Adipose tissue (tissue), 3 donors: Measurements from ENCODE around the gene REV3L. TPM values are rescaled to one million over a fixed set of nuclear protein-coding genes. Genes with fewer than 3 reads are reported as not detected.
"Not testable (repeated sequence)": the region's sequence is repeated elsewhere in the genome, so short reads cannot be mapped to it uniquely, and the experiment has no call there.

Source experiments
- H3K27ac ChIP-seq: one replicate; pipeline ENCODE4 v1.5.1; 2013; ENCODE audit warnings: low read depth, low read length
- WGBS, 3 donors: extraction: QIAGEN DNeasy Blood & Tissue Kit; methylation state at CpG; one replicate each; pipeline ENCODE4 v1.1.7; 2013; 5-methylcytosine and 5-hydroxymethylcytosine counted together
- polyA plus RNA-seq, 3 donors: library from polyadenylated mRNA; stranded (reverse); fragments of 200-250 nt; gene quantifications; one replicate each; pipeline ENCODE4 v1.2.3, GENCODE V29; 2013
- donor health status: healthy with polysubstance abuse.
- donor health status: Bipolar disorder and iron deficiency.
- donor health status: healthy.

The REV3L gene
- polyA plus RNA-seq, 3 donors: 5.1 to 21.7 (median 16.4) TPM

DNA sequence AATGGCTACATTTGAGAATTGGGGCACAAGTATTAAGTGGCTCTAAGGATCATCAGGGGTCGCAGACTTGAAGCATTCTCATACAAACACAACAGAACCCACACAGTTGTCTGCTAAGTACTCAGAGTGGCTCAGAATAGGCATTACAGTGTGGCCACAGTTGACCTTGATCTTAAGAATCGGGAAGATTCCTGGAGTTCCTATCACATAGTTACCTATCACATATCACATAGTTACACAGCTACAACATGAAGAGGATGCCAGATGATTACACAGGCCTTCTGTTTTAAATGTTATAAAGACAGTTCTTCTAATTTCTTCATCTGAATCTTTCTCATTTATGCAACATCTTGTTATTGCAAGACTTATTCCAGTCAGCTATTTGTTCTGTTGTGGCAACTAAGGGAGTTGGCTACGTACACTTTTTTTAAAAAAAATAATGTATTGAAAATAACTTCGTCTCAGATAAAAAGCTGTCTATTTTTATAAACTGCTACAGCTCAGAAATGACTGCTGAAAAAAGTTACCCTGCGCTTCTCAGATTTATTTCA lies 129.0 kb downstream of the REV3L start:
- H3K27ac ChIP-seq: no peak overlapping the region
- WGBS, 3 donors: 69 to 71% (median 71%) methylated on average over 5 of the region's 5 CpGs

- WGBS, 3 donors: 93 to 97% (median 96%) methylated on average over 3 of the region's 3 CpGs
- no peak overlapping the region for H3K27ac ChIP-seq
These were observed 135.4 kb downstream of the REV3L start for GRCh38 chr6:111347589-111347988.

- H3K27ac ChIP-seq: no peak overlapping the region
- WGBS, 3 donors: 89 to 97% (median 90%) methylated on average over 1 of the region's 1 CpG
These were observed 140.1 kb downstream of the REV3L start for GRCh38 chr6:111342913-111343312.

GRCh38 chr6:111339294-111339693 lies 143.7 kb downstream of the REV3L start:
- WGBS, 3 donors: 80 to 100% (median 92%) methylated on average over 1 of the region's 1 CpG
- no peak overlapping the region for H3K27ac ChIP-seq

DNA sequence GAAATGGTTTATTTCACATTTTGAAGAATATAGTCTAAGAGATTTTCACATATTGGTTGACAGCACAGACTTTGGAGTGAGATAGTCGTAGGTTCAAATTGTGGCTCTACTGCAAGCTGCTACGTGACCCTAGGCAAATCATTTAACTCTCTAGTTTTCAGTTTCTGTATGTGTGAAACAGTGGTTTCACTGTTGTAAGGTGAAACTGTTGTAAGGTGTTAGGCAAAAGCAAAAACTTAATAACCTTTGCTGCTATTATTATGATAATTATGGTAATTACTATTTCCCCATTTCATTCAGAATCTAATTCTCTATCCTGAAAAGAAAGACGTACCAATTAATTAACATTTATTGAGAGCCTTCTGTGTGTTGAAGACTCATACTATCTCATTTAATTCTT lies 144.2 kb downstream of the REV3L start:
- WGBS, 3 donors: 83 to 93% (median 89%) methylated on average over 3 of the region's 3 CpGs
- H3K27ac ChIP-seq: no peak overlapping the region

GRCh38 chr6:111337829-111338236 lies 145.2 kb downstream of the REV3L start:
- no peak overlapping the region for H3K27ac ChIP-seq
- WGBS, 3 donors: 50 to 95% (median 92%) methylated on average over 1 of the region's 1 CpG

DNA sequence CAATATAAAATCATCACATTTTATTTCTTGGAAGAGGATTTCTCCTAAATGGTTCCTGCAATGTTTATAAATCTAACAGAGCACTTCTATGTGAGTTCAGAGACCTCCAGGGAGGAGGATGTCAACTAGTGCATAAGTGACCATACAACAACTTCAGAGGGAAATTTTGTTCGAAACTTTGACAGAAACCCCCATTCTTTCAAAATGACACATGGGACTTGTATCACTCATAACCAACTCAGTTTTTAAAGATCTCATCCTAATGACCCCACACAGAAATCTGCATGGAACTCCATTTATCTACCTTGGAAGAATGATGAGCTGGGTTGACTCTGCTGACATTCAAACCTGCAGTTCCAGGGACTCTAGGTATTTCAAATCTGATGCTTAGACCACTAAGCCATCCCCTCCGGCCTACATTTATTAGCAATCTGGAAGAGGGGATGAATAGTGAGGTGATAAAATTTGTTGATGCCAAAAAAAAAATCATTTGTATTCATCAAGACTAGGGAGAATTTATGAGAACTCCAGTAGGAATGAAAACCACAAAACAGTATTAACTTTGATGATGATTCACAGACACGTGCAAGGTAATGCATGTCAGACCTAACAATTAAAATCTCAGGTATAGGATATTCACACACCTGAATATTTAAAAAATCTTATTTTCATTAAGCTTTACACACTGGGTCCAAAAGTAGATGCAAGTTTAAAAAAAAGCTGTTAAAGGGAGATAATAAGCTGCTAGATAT lies 153.0 kb downstream of the REV3L start:
- WGBS, 3 donors: 95 to 99% (median 95%) methylated on average over 3 of the region's 3 CpGs
- no peak overlapping the region for H3K27ac ChIP-seq

DNA sequence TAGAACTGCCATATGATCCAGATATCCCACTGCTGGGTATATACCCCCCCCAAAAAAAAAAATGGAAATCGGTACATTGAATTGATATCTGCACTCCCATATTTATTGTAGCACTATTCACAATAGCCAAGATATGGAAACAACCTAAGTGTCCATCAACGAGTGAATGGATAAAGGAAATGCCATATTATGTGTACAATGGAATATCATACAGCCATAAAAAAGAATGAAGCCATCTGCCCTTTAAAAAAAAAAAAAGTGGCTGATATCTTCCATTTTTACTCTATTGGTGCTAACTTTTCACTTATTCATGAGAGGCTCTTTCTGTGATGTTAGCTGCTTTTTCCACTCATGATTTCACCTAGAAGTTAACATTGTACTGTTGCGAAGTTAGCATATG lies 156.5 kb downstream of the REV3L start:
- no peak overlapping the region for H3K27ac ChIP-seq
- WGBS, 3 donors: 97 to 98% (median 98%) methylated on average over 3 of the region's 3 CpGs

DNA sequence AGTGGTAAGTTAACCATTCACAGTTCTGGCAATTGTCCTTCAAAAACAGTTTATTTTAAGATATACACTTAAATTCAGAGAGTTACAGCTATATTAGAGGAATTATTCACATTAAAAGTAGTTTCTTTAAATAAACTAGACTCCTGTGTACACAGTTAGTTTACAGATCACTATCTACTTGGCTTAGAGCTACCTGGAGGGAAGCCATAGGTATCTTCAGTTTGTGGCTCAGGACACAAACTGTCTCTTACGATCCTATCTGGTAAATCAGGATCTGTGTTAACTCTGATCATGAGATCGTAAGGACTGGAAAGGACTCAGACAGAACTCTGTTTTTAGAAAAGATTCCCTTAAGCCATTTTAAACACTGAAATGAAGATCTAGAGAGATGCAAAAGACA lies 160.9 kb downstream of the REV3L start:
- no peak overlapping the region for H3K27ac ChIP-seq
- WGBS, 3 donors: 63 to 94% (median 90%) methylated on average over 2 of the region's 2 CpGs

DNA sequence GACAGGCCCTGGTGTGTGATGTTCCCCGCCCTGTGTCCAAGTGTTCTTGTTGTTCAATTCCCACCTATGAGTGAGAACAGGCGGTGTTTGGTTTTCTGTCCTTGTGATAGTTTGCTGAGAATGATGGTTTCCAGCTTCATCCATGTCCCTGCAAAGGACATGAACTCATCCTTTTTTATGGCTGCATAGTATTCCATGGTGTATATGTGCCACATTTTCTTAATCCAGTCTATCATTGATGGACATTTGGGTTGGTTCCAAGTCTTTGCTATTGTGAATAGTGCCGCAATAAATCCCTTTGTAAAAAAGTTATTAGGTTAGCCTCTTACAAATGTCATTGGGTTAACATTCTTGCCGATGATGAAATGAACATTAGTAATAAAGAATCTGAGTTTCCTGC lies 175.1 kb downstream of the REV3L start:
- WGBS, 3 donors: 98 to 100% (median 99%) methylated on average over 4 of the region's 4 CpGs
- H3K27ac ChIP-seq: not testable (repeated sequence)

GRCh38 chr6:111307275-111307858 lies 175.7 kb downstream of the REV3L start:
- no peak overlapping the region for H3K27ac ChIP-seq
- 92 to 95% (median 94%) methylated on average over 7 of the region's 7 CpGs for WGBS, 3 donors

DNA sequence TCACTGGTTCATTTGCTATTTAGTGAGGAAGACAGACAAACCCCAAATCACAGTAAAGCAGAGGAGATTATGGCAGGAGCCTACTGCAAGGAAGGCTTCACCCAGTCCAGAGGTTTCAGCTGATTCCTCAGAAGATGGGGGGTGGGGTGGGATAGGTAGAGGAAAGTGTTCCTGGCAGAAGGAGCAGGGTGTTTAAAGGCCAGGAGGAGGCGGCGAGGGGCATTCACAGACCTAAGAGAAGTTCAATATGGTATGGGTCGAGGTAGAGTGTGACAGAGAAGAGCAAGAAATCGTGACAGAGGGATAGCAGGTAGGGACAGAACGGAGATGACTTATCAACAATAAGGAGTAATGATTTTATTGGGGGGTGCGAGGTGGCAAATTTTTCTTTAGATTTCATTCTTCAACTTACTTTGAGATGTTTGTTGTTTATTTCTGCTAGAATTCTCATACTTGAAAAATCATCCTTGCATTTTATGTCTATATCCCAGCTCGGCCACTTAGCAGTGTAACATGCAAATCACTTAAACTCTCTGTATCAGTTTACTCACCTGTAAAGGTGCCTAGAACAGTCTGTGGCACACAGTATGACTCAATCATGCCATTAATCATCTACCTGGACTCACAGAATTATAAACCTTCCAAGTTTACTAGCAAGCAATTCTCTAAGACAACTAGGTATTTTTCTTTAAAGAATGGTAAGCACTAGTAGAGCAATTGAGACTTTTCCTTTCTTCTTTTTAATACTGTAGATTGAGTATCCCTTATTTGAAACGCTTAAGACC lies 176.7 kb downstream of the REV3L start:
- WGBS, 3 donors: 94 to 97% (median 96%) methylated on average over 8 of the region's 8 CpGs
- no peak overlapping the region for H3K27ac ChIP-seq

DNA sequence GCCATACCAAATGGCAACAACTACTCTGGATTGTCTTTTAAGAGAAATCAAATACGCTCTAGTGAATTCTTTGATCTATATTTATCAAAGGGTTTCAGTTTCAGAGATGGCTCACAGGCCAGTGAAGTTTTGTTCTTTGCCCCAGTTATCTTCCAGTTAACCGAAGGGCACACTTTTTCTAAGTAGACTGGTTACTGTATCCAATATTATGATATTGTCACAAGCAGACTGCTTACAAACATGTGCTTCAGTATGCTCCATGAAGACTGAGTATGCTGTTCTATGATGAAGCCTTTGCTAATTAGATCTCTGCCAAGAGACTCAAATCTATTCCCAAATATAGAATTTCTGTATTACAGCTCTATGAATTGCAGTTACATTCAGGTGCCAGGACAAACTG lies 181.1 kb downstream of the REV3L start:
- 68 to 94% (median 90%) methylated on average over 2 of the region's 2 CpGs for WGBS, 3 donors
- H3K27ac ChIP-seq: no peak overlapping the region

DNA sequence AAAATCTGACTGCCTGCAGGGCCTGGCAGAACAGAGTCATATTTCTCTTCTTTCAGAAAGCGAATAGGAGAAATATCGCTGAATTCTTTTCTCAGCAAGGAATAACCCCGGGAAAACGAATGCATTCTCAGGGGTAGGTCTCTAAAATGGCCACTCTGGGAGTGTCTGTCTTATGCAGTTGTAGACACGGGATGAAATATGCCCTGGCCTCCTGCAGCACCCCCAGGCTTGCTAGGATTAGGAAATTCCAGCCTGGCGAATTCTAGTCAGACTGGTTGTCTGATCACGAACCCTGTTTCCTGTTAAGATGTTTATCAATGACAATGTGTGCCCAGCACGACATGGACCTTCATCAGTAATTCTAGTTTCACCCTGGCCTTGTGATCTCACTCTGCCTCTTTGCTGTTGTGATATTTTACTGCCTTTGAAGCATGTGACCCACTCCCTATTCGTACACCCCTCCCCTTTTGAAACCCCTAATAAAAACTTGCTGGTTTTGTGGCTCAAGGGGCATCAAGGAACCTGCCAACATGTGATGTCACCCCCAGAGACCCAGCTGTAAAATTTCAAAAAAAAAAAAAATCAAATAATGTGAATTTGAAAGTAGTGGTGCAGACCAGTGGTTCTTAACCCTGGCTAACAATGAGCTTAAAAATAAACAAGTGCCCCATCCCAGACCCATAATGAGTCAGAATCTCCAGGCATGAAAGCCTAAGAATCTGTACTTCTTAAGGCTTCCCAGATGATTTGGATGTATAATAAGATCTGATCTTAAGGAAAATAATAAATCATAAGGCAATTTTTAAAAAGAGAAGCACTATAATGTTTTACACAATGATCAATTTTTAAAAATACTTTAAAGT lies 181.8 kb downstream of the REV3L start:
- not testable (repeated sequence) for H3K27ac ChIP-seq
- 91 to 94% (median 92%) methylated on average over 9 of the region's 9 CpGs for WGBS, 3 donors

GRCh38 chr6:111297776-111298175 lies 185.2 kb downstream of the REV3L start:
- H3K27ac ChIP-seq: no peak overlapping the region
- WGBS, 3 donors: 91 to 97% (median 96%) methylated on average over 1 of the region's 1 CpG

GRCh38 chr6:111294374-111294967 lies 188.5 kb downstream of the REV3L start:
- H3K27ac ChIP-seq: no peak overlapping the region
- WGBS, 3 donors: 90 to 94% (median 93%) methylated on average over 7 of the region's 7 CpGs

GRCh38 chr6:111291336-111292259 lies 191.4 kb downstream of the REV3L start:
- WGBS, 3 donors: 89 to 92% (median 90%) methylated on average over 5 of the region's 5 CpGs

More at GRCh38 chr6:111291336-111292259, 191.4 kb downstream of the REV3L start:
- no peak overlapping the region for H3K27ac ChIP-seq
